Gastrocnemius medialis (tissue), 4 donors: ENCODE measurements around the gene MADD.

Experiments
- CTCF ChIP-seq, 5 experiments: fragments of 450-650 bp in 3 of 5; fragments of 200-600 bp in 2 of 5; sonication (generic) in 2 of 5; IDR thresholded peaks in 4 of 5; conservative IDR thresholded peaks in 1 of 5; 1 replicate in 4 of 5; 2 replicates in 1 of 5; pipeline ENCODE4 v1.5.1; 2016 to 2019; ENCODE audit warnings: antibody characterized with exemption in 5 of 5, mild to moderate bottlenecking in 3 of 5, moderate library complexity in 3 of 5
- POLR2A ChIP-seq, 2 donors: fragments of 450-650 bp; IDR thresholded peaks; one replicate each; pipeline ENCODE4 v1.6.1; 2017; ENCODE audit warnings: antibody characterized with exemption in 2 of 2, mild to moderate bottlenecking in 2 of 2, moderate library complexity in 2 of 2

- TF ChIP-seq POLR2A (IDR thresholded peaks at IDR 0.05) (no peak), CTCF (IDR thresholded peaks at IDR 0.05 in 4 of 5, conservative IDR thresholded peaks at IDR 0.05 in 1 of 5) (no peak)
Measured at GRCh38 chr11:47299078-47299477, 29.1 kb downstream of the MADD start.
